Upper lobe of left lung (tissue), 4 donors: Measurements from ENCODE around the gene CCNH.

Experiments
- POLR2A ChIP-seq, 4 donors: fragments of 450-650 bp; IDR thresholded peaks; one replicate each; pipeline ENCODE4 v1.5.1; 2016 to 2017; ENCODE audit warnings: antibody characterized with exemption in 4 of 4, mild to moderate bottlenecking in 2 of 4
- TF ChIP-seq, protein P1 (sequence below), 6 experiments: fragments of 450-650 bp in 4 of 6; fragments of 200-600 bp in 2 of 6; sonication (generic) in 2 of 6; IDR thresholded peaks; one replicate each; pipeline ENCODE4 v1.5.1; 2016 to 2019; ENCODE audit warnings: antibody characterized with exemption in 6 of 6

DNA sequence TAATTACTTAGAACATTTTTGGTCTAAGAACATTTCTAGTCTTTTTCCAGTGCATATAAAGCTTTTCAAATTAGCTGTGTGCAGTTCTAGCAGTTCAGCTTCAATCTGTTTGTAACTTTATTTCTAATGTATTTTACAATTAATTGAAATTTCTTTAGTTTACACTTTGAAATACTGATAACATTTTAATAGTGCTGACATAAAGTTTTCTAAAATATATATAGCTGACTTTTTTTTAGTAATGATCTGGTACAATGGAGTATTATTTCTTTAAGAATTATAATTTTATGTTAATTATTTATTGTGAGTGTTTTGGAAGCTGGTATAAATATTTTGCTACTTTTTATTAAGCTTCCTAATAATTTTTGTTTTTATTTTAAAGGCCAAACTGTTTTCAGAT is 43.3 kb downstream of the CCNH start:
- TF ChIP-seq POLR2A (IDR thresholded peaks at IDR 0.05) = no peak
- TF ChIP-seq, protein P1, sequence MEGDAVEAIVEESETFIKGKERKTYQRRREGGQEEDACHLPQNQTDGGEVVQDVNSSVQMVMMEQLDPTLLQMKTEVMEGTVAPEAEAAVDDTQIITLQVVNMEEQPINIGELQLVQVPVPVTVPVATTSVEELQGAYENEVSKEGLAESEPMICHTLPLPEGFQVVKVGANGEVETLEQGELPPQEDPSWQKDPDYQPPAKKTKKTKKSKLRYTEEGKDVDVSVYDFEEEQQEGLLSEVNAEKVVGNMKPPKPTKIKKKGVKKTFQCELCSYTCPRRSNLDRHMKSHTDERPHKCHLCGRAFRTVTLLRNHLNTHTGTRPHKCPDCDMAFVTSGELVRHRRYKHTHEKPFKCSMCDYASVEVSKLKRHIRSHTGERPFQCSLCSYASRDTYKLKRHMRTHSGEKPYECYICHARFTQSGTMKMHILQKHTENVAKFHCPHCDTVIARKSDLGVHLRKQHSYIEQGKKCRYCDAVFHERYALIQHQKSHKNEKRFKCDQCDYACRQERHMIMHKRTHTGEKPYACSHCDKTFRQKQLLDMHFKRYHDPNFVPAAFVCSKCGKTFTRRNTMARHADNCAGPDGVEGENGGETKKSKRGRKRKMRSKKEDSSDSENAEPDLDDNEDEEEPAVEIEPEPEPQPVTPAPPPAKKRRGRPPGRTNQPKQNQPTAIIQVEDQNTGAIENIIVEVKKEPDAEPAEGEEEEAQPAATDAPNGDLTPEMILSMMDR (IDR thresholded peaks at IDR 0.05) = no peak
